GM12878 (cell line): ENCODE measurements around the gene TAGLN3. TPM values are rescaled to one million over a fixed set of nuclear protein-coding genes. Genes with fewer than 3 reads are reported as not detected.

Experiments used
- ATAC-seq: fragments of 200-7000 bp; cut with Tn5 transposase; 3 replicates; pipeline ENCODE4 v1.9.1; 2020; ENCODE audit warnings: mild to moderate bottlenecking, moderate library complexity
- BruUV-seq: library from RNA; stranded (reverse); fragments of 400-500 nt; replicated peaks from 2 replicates; lab custom pipeline; 2021; lab: Mats Ljungman, UMichigan
- CTCF ChIA-PET: fragments of 300-600 bp; sonication (Branson Sonifier 250); formaldehyde crosslinking; extraction: SDS; loops from one replicate; lab custom pipeline; 2021; ENCODE audit warnings: inconsistent platforms; lab: Yijun Ruan, JAX
- POLR2A ChIA-PET: fragments of 350-600 bp; formaldehyde crosslinking; extraction: SDS; loops from one replicate; lab custom pipeline; 2021; ENCODE audit warnings: inconsistent platforms; lab: Charles Lee
- RAD21 ChIA-PET: fragments of 300-600 bp; sonication (Branson Sonifier 250); formaldehyde crosslinking; loops from one replicate; lab custom pipeline; 2023; ENCODE audit warnings: antibody characterized with exemption; ENCODE audit not compliant: unreplicated experiment; lab: Charles Lee
- SMC1A ChIA-PET: fragments of 300-600 bp; sonication (Branson Sonifier 250); formaldehyde crosslinking; loops from one replicate; lab custom pipeline; 2023; ENCODE audit not compliant: unreplicated experiment, uncharacterized antibody; lab: Charles Lee
- DNase-seq: peaks from one replicate; pipeline ENCODE4 v3.0.0-alpha.2; 2011; ENCODE audit warnings: low read depth, low spot score
- FAIRE-seq: peaks from 3 replicates; lab custom pipeline; 2011; peaks lifted over from hg19 to GRCh38; lab: Jason Lieb, UNC
- H2AFZ ChIP-seq: 2 replicates; pipeline ENCODE4 v1.6.0; 2011; ENCODE audit warnings: low read depth, low read length, control low read depth; ENCODE audit not compliant: control insufficient read depth
- H3K27ac ChIP-seq: 2 replicates; pipeline ENCODE4 v1.5.1; 2011; ENCODE audit warnings: control low read depth; ENCODE audit not compliant: control insufficient read depth, insufficient read depth
- H3K27me3 ChIP-seq, 2 experiments: replicated peaks in 1 of 2; 2 replicates each; pipeline versions ENCODE4 v1.6.0 to v1.6.1; 2011; ENCODE audit warnings: low read length in 1 of 2; ENCODE audit not compliant: control insufficient read depth in 2 of 2, insufficient read depth in 2 of 2
- H3K36me3 ChIP-seq, 2 experiments: 2 replicates each; pipeline ENCODE4 v1.5.1; 2011; ENCODE audit warnings: low read length in 1 of 2; ENCODE audit not compliant: control insufficient read depth in 2 of 2, insufficient read depth in 2 of 2
- H3K4me1 ChIP-seq: 2 replicates; pipeline ENCODE4 v1.6.1; 2011; ENCODE audit warnings: mild to moderate bottlenecking, low read length, moderate library complexity, mixed read lengths; ENCODE audit not compliant: control insufficient read depth, insufficient read depth
- H3K4me2 ChIP-seq: 2 replicates; pipeline ENCODE4 v1.6.0; 2011; ENCODE audit warnings: control low read depth; ENCODE audit not compliant: control insufficient read depth, insufficient read depth
- H3K4me3 ChIP-seq: fragments of 200-600 bp; sonication (generic); 2 replicates; pipeline ENCODE4 v1.5.1; 2016
- H3K79me2 ChIP-seq: 2 replicates; pipeline ENCODE4 v1.6.0; 2011; ENCODE audit warnings: low read length; ENCODE audit not compliant: control insufficient read depth, insufficient read depth
- H3K9ac ChIP-seq: 2 replicates; pipeline ENCODE4 v1.8.0; 2011; ENCODE audit warnings: low read length, control low read depth, mixed read lengths; ENCODE audit not compliant: control insufficient read depth, insufficient read depth
- H3K9me3 ChIP-seq: replicated peaks from 3 replicates; pipeline ENCODE4 v1.5.1; 2011; ENCODE audit warnings: mild to moderate bottlenecking, low read length; ENCODE audit not compliant: control insufficient read depth, insufficient read depth
- H4K20me1 ChIP-seq: 2 replicates; pipeline ENCODE4 v1.6.0; 2011; ENCODE audit not compliant: control insufficient read depth, insufficient read depth
- CBX3 ChIP-seq: fragments of 200-600 bp; sonication (generic); IDR thresholded peaks from 2 replicates; pipeline ENCODE4 v1.6.1; 2016; ENCODE audit warnings: low read depth, borderline replicate concordance
- IKZF2 ChIP-seq, 2 experiments: fragments of 450-650 bp; IDR thresholded peaks; 2 replicates each; pipeline ENCODE4 v1.6.1; 2017; ENCODE audit warnings: mild to moderate bottlenecking in 2 of 2, moderate library complexity in 2 of 2
- KAT2A ChIP-seq: conservative IDR thresholded peaks from 2 replicates; pipeline ENCODE4 v1.6.1; 2011; ENCODE audit warnings: low read depth, low read length; ENCODE audit not compliant: control insufficient read depth
- MLLT1 ChIP-seq: fragments of 450-650 bp; IDR thresholded peaks from 2 replicates; pipeline ENCODE4 v1.6.1; 2016; ENCODE audit warnings: mild to moderate bottlenecking
- MTA2 ChIP-seq: fragments of 450-650 bp; IDR thresholded peaks from 2 replicates; pipeline ENCODE4 v1.6.1; 2016; ENCODE audit warnings: low read depth, mild to moderate bottlenecking, moderate library complexity
- POU2F2 ChIP-seq: IDR thresholded peaks from 3 replicates; pipeline ENCODE4 v1.6.1; 2011; ENCODE audit warnings: low read depth, mild to moderate bottlenecking, low read length, borderline replicate concordance
- RBBP5 ChIP-seq: fragments of 200-600 bp; sonication (generic); conservative IDR thresholded peaks from 2 replicates; pipeline ENCODE4 v1.6.1; 2016
- SPI1 ChIP-seq: IDR thresholded peaks from 2 replicates; pipeline ENCODE4 v1.6.1; 2011; ENCODE audit warnings: low read depth, mild to moderate bottlenecking, low read length, moderate library complexity, borderline replicate concordance; ENCODE audit not compliant: insufficient read depth
- SRF ChIP-seq, 2 experiments: IDR thresholded peaks; 2 replicates each; pipeline ENCODE4 v1.6.1; 2011; ENCODE audit warnings: low read depth in 2 of 2, low read length in 2 of 2, mild to moderate bottlenecking in 1 of 2, moderate library complexity in 1 of 2
- WGBS: methylation state at CpG from one replicate; pipeline ENCODE4 v1.1.6; 2016; ENCODE audit warnings: low lambda C conversion rate; ENCODE audit not compliant: insufficient replicate concordance, insufficient coverage; ENCODE audit errors: missing lambda C conversion rate; 5-methylcytosine and 5-hydroxymethylcytosine counted together
- in situ Hi-C: fragments of 300-500 bp; cut with MboI; formaldehyde crosslinking; loops from 9 replicates; pipeline ENCODE4 v1.14.3; 2018; ENCODE audit warnings: mixed read lengths
- intact Hi-C: fragments of 100-400 bp; cut with micrococcal nuclease; formaldehyde crosslinking; loops from one replicate; pipeline ENCODE4 v1.14.2; 2022; ENCODE audit not compliant: unreplicated experiment
- polyA plus RNA-seq, 11 experiments: library from polyadenylated mRNA; depleted of rRNA in 4 of 11; unstranded in 6 of 11; stranded (reverse) in 5 of 11; fragments of >200 nt; fragmentation: Nextera tagmentation in 4 of 11; fragmentation: Illumina TruSeq in 1 of 11; extraction: Ambion mirVana in 4 of 11; extraction: Trizol in 1 of 11; gene quantifications; 1 replicate in 1 of 11; 2 replicates in 10 of 11; pipeline versions ENCODE4 v1.2.1 to v1.2.3, GENCODE V29; 2011 to 2016; ENCODE audit warnings: inconsistent platforms in 2 of 11, missing spikeins in 2 of 11, low read depth in 1 of 11
- total RNA-seq, 4 experiments: library from RNA; depleted of rRNA in 3 of 4; stranded (reverse); fragments of >200 nt in 3 of 4; fragmentation: Illumina TruSeq in 1 of 4; extraction: Trizol in 1 of 4; gene quantifications; 2 replicates each; pipeline versions ENCODE4 v1.2.1 to v1.2.3, GENCODE V29; 2013 to 2021
- TF ChIP-seq, protein P1 (sequence below): fragments of 450-650 bp; formaldehyde crosslinking; IDR thresholded peaks from 2 replicates; pipeline ENCODE4 v1.5.0; 2022; ENCODE audit warnings: mild to moderate bottlenecking, missing genetic modification characterization
- TF ChIP-seq, protein P2 (sequence below): IDR thresholded peaks from 2 replicates; pipeline ENCODE4 v1.6.1; 2011; ENCODE audit warnings: mild to moderate bottlenecking, low read depth, low read length, moderate library complexity; ENCODE audit not compliant: insufficient replicate concordance

Gene TAGLN3
- total and polyA plus RNA-seq, 10 of the 15 experiments (the other 5 are each of a cell fraction or from before 2014, with no cell fraction given), result 0.06 to 0.53 (median 0.12) TPM; not detected in 3

- Histone ChIP-seq H4K20me1 (no peaks in the 10 kb centered on the region), H3K27me3 (no peaks in the 10 kb centered on the region), H3K4me3 (no peak overlapping the region), H3K9ac (no peak overlapping the region), H2AFZ (no peak overlapping the region), H3K9me3 (no peaks in the 10 kb centered on the region), H3K36me3 (no peaks in the 10 kb centered on the region), H3K27ac (no peak overlapping the region), H3K79me2 (no peaks in the 10 kb centered on the region), H3K4me2 (no peak overlapping the region), H3K4me1 (no peaks in the 10 kb centered on the region)
- ATAC-seq (peak; percentile 72), DNase-seq (peak; percentile 25), FAIRE-seq (peak; percentile 47)
- no TSS peak for BruUV-seq
- POLR2A ChIA-PET, result interaction anchor here (1.5 kb wide), 1 partner anchor 60 kb away, joined by 8 read pairs; the partner anchor contains the start of gene ABHD10
- CTCF ChIA-PET, result interaction anchor here (0.6 to 4.4 kb wide), 15 partner anchors 11 to 322 kb away, joined by 3 to 59 read pairs (median 4); no protein-coding TSS in a partner anchor
- TF ChIP-seq KAT2A, result no peak
- TF ChIP-seq IKZF2 (IDR thresholded peaks at IDR 0.05), result 0 out of 4 replicates have a peak, but pooled peaks of 1 of the 2 experiments have one; percentile 18
- TF ChIP-seq MTA2, result no peak
- TF ChIP-seq, protein P1, sequence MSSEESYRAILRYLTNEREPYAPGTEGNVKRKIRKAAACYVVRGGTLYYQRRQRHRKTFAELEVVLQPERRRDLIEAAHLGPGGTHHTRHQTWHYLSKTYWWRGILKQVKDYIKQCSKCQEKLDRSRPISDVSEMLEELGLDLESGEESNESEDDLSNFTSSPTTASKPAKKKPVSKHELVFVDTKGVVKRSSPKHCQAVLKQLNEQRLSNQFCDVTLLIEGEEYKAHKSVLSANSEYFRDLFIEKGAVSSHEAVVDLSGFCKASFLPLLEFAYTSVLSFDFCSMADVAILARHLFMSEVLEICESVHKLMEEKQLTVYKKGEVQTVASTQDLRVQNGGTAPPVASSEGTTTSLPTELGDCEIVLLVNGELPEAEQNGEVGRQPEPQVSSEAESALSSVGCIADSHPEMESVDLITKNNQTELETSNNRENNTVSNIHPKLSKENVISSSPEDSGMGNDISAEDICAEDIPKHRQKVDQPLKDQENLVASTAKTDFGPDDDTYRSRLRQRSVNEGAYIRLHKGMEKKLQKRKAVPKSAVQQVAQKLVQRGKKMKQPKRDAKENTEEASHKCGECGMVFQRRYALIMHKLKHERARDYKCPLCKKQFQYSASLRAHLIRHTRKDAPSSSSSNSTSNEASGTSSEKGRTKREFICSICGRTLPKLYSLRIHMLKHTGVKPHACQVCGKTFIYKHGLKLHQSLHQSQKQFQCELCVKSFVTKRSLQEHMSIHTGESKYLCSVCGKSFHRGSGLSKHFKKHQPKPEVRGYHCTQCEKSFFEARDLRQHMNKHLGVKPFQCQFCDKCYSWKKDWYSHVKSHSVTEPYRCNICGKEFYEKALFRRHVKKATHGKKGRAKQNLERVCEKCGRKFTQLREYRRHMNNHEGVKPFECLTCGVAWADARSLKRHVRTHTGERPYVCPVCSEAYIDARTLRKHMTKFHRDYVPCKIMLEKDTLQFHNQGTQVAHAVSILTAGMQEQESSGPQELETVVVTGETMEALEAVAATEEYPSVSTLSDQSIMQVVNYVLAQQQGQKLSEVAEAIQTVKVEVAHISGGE (CRISPR knock-in tag), result no peak
- no peak for TF ChIP-seq CBX3
- no peak for TF ChIP-seq POU2F2
- no peak for TF ChIP-seq MLLT1
- TF ChIP-seq SPI1, result peak; percentile 84
- TF ChIP-seq, protein P2, sequence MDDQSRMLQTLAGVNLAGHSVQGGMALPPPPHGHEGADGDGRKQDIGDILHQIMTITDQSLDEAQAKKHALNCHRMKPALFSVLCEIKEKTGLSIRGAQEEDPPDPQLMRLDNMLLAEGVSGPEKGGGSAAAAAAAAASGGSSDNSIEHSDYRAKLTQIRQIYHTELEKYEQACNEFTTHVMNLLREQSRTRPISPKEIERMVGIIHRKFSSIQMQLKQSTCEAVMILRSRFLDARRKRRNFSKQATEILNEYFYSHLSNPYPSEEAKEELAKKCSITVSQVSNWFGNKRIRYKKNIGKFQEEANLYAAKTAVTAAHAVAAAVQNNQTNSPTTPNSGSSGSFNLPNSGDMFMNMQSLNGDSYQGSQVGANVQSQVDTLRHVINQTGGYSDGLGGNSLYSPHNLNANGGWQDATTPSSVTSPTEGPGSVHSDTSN, result no peak
- no peak for TF ChIP-seq RBBP5
- no peak for TF ChIP-seq SRF (IDR thresholded peaks at IDR 0.05; ENCODE audit: low read depth in 2 of 2, low read length in 2 of 2)
- in situ Hi-C loops (no loop called here), intact Hi-C loops (no loop called here)
- 28% methylated on average over 3 of the region's 3 CpGs for WGBS
- SMC1A ChIA-PET, result interaction anchor here (0.7 to 4.1 kb wide), 17 partner anchors 10 to 322 kb away, joined by 3 to 23 read pairs (median 4); partner anchors contain the start of gene ABHD10
- RAD21 ChIA-PET, result interaction anchor here (0.9 to 3.4 kb wide), 6 partner anchors 23 to 369 kb away, joined by 3 to 25 read pairs (median 6); partner anchors contain the start of gene ABHD10
These were observed 40.1 kb downstream of the TAGLN3 start for GRCh38 chr3:112038863-112039262.
